Stimulated activated CD8-positive, alpha-beta memory T cell treated with anti-CD3 and anti-CD28 coated beads, Interleukin-4, amount 100 ng/mL, for 1 hour (primary cell): ENCODE data around the gene STK10.

Source experiments
- DNase-seq, 2 donors: peaks; one replicate each; pipeline ENCODE4 v3.0.0-alpha.2; 2020; ENCODE audit warnings: low read depth in 2 of 2, low spot score in 1 of 2

Gene STK10

DNA sequence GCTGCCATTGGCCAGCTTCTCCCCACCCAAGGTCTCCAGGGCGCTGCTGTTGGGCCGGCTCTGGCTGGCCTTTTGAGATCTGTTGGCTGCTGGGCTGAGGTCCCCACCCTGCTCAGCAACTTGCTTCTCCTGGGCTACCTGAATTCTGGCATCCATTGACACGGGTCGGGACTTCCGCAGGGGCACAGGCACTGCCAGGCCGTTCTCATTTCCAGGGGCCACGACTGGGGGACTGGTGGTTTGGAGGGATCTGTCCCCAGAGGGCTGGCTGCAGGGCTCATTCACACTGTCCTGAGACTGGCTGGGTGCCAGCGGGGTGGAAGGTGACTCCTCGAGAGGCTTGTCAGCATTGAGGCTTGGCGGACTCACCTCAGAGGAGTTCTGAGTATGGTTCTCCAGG lies 94.5 kb downstream of the STK10 start:
- no peak for DNase-seq

DNA sequence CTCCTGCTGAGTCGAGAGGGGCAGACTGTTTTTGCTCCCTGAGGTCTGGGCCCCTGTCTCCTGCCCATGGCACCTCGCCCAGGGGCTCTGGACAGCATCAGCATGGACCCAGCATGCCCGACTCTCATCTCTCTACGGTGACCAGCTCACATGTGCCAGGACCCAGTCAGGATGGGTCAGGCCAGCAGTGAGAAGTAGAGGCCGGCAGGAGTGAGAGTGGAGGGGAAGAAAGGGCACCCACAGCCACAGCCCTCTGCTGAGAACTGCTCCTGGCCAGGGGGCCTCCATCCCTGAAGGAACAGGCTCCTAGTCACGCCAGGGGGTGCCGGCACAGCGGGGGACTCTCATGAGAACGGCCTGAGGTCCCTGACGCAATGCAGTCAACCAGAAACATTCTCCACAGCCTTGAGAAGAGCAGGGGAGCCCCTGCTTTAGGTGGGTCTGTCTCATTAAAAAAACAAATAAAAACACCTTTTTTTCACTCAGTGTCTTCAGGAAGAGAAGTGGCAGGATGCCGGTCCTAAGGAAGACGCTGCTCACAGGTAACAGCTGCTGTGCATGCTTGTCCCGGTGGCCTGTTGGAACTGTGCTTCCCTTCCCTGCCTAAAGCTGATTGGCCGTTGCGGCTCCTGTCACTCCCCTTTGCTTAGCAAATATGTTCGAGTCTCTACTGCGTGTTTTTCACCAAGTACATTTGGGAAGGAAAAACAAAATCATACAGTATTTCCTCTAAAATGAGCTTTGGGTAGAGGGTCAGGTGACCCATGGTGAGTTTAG lies 95.9 kb downstream of the STK10 start:
- DNase-seq: no peak

DNA sequence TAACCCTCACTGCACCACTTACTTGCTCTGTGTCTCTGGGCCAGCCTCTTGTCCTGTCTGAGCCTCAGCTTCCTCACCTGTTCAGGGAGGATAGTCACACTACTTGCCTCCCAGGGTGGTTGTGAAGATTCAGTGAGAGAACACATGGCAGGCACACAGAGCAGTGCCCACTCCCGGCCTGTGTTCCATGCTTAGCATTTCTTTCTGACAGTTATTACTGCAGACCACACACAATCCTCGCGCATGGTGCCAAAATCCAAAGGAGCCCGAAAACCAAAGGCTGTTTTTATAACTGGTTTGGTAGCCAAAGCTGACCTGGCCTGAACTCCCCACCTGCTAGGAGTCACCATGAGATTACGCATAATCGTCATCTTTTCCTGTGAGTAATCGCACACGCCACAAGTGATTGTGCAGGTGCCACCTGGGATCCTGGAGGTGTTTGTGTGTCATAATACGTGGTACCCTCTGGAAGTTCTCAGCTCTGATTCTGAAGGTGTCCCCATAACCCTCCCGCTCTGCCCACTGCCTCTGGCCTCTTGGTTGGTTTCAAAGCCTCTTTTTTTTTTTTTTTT lies 97.0 kb downstream of the STK10 start:
- no peak for DNase-seq

DNA sequence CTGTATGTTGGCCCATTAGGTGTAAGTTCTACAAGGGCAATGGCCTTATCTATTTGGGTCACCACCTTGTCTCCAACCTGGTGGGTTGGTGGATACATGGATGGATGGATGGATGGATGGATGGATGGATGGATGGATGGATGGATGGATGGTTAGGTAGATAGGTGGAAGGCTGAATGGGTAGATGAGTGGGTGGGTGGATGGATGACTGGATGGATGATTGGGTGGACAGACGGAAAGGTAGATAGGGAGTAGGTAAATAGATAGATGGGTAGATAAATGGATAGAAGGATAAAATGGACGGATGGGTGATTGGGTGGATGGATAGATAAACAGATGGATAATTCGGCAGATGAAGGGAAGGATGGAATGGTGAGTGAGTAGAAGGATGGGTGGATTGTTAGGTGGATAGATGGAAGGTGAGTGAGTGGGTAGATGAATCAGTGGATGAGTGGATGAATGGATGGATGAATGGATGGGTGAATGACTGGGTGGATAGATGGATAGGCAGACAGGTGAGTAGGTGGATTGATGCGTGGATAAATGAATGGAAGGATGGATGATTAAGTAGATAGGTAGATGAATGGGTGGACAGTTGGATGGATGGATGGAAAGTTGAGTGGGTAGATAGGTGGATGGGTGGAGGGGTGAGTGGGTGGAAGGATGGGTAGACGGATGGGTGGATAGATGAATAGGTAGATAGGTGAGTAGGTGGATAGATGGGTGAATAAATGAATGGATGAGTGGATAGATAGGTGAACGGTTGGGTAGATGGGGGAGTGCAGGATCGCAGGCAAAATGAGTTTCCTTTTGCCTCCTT lies 98.5 kb downstream of the STK10 start:
- no peak for DNase-seq

DNA sequence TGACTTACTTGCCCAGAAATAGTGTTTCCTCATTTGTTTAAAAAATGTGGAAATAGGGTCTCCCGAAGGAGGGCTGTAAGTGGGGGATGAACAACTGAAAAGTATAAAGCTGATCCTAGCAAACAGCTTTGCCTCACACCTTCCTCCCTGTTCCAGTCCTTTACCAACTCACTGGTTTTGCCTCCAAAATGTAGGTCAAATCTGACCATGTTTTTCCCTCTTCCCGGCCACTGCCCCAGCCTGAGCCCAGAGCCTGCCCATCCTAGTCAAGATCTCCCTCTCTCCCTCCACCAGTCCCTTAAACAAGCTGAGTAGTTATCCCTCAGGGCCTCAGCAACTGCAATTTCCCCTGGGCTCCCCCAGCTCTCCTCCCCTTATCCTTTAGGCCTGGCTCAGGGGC lies 99.2 kb downstream of the STK10 start:
- DNase-seq: no peak

DNA sequence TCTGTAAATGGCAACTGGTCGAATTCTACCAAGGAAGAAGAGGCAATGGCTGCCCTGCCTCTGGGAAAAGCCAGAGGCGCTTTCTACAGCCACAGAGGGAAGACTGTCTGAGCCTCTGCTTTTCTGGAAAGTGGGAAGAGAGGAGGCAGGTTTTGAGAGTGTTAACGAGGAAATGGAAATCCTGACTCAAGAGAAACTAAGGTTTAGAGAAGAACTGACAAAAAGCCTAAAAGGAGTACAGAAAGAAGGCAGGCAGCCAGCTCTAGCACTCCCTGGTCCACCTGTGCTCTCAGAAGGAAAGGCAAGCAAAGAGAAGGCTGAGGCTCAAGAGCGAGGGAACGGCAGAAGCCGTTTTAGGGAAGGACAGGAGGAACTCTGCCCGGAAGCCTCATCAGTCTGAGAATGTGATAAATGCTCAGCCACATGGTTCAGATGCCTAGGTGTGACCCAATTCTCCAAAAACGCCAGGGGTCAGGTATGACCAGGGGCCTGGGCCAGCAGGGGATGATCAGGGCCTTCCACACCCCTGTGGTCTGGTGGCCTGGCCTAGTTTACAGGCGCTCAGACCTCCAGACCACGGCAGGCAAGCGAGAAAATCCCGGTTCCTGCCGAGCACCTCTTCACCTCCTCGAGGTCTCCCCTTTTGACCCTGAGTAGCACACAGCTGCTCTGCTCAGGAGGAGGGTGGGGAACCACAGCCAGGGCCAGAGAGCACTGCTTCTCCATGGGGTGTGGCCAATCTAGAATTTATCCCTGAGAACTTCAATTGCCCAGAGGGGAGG lies 101.6 kb downstream of the STK10 start:
- no peak for DNase-seq

DNA sequence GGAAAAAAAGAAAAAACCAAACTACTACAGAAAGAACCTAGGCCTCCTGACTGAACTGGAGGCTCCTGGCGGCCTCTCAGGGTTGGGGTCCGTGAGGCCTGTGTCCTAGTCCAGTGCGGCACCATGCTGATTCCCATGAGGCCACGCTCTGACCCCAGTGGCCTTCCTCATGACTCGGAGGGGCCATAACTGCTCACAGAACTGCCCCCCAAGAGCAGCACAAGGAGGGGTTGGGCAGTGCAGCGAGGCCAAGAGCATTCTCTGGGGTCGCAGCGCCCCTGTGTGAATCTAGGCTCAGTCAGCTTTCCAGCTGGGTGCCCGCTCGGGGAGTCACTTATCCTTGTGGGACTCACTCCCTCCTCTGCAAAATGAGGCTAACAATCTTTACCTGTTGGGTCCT lies 102.3 kb downstream of the STK10 start:
- no peak for DNase-seq

DNA sequence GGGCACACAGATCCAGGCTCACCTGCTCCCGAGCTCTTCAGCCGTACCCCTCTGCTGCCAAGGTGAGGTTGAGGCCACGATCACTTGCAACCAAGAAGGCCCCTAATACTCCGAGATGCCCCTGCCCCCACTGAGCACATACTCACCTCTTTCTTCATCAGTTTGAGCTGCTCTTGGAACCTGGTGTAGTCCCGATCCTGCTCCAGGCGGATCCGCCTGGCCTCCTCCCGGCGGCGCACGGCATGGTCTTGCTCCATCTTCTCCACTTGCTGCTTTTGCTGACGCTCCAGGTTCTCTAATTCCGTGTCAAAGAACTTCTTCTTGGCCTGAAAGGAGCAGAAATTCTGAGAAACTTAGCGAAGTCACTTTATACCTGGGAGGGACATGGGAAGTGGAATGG lies 105.8 kb downstream of the STK10 start:
- DNase-seq: no peak

DNA sequence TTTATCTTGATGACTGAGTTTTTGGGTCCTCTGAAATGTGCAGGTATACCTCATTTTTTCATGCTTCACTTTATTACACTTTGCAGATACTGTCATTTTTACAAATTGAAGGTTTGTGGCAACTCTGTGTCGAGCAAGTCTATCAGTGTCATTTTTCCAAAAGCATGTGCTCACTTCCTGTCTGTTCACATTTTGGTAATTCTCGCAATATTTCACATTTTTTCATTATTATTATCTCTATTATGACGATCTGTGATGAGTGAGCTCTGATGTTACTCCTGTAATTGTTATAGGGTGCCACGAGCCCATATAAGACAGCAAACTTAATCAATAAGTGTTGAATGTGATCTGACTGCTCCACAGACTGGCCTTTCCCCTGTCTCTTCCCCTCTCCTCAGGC lies 108.1 kb downstream of the STK10 start:
- DNase-seq: no peak

DNA sequence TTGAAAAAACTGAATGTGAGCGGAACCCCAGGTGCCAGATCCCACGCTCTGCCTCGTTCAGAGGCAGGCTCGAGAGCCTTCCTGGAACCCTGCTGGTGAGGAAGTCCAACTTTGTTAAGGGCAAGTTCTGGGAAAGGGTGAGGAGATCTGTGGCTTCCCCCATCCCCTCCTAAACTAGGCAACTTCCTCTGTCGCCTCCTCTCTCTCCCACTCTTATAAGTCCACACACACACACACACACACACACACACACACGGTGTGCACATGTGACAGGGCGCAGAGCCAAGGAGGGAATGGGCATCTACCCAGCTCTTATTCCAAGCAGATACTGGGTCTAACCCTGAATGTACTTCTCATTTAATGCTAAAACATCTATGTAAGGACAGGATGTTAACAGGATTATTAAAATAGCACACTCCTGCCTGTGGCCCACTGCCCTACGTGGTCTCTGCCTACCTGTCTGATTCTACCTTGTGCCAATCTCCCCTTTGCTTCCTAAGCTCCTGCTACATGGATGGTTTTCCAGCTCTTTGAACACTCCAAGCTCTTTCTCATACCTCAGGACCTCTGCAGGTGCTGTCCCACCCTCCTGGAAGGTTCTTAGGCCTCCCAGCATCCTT lies 109.2 kb downstream of the STK10 start:
- DNase-seq: no peak

DNA sequence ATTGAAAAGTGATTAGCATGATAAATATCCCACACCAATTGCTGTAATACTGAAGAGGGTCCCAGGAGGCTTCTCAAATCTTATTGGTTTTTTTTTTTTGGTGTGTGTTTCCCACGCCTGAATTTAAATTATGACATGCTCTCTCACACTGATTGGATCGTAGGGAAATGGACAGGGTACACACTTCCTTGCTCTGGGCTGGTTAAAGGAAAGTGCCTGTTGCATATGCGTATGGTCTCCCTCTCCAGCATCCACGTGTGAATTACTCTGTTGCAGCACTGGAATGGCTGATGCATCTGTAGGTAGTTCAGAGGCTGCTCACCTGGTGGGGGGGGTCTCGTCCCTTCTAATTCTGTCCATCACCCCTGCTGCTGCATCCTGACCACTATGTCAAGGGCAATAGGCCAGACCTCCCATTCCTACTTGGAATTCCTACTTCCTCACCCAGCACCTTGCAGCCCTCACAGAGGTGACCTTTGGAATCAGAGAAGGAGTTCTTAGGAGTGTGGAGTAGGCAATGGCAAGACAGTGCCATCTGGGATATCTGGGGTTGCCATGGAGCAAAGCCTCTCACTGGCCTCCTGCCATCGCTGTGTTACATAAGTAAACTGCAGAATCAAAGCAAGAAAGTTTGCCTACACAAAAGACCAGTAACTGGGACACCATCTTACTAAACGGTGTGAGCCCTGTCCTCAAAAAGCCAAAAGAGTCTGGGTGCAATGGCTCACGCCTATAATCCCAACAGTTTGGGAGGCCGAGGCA lies 110.2 kb downstream of the STK10 start:
- DNase-seq: no peak

DNA sequence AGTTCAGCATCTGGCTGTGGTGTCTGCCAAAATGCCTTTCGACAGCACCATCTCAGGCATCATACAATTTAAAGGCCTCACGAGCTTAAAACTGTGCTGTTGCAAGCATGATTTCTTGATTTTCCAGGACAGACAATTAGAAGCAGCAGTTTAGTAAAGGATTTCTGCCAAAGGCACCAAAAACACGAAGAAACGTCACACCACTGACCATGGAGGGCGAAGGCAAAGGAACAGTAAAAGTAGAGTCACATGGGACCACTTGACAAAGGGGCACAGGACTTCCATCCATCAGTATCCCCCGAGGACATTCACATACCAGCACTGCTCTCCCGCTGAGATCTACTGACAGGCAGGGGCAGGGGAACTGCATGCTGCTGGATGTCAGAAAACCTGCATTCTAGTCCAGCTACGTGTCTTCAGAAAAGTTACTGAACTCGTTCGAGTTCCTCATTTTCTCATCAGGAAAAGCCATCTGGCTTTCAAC lies 111.2 kb downstream of the STK10 start:
- DNase-seq: no peak

DNA sequence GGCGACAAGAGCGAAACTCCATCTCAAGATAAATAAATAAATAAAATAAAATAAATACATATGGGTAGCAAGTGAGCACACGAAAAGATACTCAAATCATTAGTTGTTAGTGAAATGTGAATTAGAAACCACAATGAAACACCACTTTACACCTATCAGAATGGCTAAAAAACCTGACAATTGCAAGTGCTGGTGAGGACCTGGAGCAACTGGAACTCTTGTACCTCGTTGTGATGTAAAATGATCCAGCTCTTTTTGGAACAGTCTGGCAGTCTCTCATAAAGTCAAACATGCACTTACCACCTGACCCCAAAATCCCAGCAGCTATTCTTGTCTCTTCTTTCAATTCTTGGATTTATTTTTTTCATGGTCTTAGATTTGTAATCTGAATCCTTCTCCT lies 112.4 kb downstream of the STK10 start:
- DNase-seq: no peak

DNA sequence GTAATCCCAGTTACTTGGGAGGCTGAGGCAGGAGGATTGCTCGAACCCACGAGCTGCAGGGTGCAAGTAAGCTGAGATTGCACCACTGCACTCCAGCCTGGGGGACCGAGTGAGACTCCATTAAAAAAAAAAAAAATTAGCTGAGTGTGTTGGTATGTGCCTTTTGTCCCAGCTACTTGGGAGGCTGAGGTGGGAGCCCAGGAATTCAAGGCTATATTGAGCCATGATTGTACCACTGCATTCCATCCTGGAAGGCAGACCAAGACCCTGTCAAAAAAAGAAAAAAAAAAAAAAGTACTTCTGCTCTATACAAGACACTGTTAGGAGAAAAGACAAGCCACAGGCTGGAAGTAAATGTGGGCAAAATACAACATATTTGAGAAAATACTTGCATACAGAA lies 113.1 kb downstream of the STK10 start:
- no peak for DNase-seq

DNA sequence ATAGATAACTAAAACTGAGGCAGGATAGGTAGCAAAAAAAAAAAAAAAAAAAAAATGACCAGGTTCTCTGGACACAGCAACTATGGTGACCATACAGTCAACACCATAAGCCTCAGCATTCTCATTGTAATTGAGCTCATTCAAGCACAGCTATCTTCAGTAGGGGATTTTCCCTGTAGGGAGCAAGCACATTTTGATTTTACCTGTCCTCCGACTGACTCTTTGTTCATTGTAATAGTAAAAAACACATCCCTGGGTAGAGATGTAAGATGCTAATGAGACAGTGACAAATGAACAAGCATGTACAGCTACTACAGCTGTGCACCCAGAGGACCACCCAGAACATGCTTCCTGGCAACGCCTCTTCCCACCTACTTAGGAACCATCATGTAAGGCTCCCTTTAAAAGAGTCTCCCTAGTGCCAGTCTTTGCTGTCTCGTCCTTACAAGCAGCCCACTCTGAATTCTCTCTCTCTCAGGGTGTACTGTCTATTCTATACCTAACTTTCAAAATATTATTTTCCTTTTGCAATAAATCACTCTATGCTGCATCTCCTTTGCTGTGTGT lies 116.6 kb downstream of the STK10 start:
- DNase-seq: no peak

DNA sequence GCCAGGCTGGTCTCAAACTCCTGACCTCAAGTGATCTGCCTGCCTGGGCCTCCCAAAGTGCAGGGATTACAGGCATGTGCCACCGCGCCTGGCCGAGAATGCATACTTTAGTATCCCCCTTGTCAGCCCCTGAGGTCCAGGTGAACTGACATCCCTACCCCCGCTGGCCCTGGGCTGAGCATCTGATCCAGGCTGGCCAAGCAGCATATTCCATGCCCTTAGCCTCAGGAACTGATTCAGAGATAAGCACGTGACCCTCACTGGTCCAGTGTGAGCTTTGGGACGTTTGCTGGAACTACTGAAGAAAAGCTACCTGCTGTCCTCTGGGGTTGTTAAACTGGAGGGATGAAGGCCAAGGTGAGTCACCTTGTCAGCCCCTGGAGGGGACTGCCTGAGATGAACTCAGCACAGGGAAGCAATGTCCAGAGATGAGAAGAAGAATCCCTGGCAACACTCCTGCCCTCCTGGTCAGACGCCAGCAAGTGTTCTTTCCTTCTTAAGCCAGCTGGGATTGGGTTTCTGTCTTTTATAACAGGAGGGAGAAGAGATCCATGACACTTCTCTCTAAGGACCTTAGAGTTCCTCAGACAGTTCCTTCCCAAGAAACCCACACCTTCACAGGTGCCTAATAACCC lies 122.5 kb downstream of the STK10 start:
- no peak for DNase-seq

DNA sequence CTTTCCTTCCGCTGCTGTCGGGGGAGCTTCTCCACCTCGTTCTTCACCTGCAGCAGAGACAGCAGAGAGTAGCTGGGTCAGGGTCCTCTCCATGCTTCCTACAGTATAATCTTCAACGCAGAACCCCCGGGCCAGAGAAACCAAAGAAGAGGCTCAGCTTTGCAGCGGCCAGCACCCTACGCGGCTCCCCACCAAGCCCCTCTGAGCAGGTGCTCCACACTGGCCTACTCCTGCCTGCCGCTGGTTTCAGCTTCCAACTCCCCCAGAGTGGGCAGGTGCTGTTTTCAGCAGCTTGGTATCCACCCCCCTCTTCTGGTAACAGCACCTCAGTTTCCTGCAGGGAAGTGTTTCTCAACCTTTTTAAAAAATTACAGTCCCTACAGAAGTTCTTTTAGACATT lies 123.3 kb downstream of the STK10 start:
- DNase-seq: no peak

DNA sequence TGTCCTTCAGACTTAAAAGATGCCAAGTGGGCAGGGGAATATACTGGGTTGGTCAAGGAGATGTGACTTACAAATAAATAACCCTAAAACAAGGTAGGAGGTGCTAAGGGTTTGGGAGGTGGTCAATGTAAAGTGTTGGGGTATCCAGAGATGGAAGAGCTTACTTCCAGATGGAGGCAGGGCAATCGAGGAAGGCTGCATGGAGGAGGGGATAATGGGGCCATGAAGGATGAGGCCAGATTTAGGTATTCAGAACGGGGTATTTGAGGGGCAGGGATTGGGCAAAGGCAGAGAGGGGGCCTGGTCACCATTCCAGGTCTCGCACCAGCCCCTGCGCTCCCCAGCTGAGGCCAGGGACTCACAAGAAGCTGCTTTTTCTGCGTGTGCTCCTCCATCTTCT lies 123.7 kb downstream of the STK10 start:
- DNase-seq: no peak

DNA sequence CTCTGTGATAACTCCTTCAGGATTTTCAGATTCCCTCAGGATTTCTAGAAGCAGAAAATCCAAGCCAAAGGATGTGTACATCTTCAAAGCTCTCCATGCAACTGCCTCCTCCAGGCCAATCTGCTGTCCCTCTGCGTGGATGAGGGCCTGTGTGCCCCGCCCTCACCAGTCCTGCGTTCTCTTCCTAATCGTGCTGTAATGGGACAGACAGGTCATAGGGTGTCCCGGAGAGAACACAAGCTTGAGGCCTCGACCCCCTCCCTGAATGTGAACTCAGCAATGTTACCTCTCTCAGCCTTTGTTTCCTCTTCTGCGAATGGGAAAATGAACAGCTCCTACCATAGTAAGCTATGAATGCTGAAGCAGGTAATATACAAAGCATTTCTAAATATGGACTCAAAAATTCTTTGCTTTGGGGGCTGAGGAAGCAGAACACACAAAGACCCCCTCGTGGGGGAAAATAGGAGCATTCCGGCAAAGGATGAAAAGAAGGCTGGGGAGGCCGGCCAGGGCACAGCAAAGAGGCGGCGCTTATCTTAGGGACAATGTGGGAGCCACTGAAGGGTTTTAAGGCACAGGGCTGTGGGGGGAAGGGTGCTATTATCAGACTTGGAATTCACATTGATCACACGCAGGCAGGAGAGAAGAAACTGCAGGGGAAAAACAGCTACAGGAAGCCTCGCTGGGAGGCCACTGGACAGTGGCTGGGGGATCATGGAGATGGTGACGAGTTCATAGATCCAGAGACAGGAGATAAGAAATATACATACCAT lies 124.4 kb downstream of the STK10 start:
- DNase-seq: no peak
